Neuronal stem cell (in vitro differentiated cells): ENCODE measurements around the gene USP17L24. TPM values are rescaled to one million over a fixed set of nuclear protein-coding genes. Genes with fewer than 3 reads are reported as not detected.
"Not testable (repeated sequence)": the region's sequence is repeated elsewhere in the genome, so short reads cannot be mapped to it uniquely, and the experiment has no call there.

Source experiments
- DNase-seq: peaks from one replicate; pipeline ENCODE4 v3.0.0-alpha.2; 2013; ENCODE audit warnings: low spot score
- H2AFZ ChIP-seq: one replicate; pipeline ENCODE4 v1.6.1; 2013; ENCODE audit warnings: mild to moderate bottlenecking, low read length, inconsistent platforms
- H2AK5ac ChIP-seq: 2 replicates; pipeline ENCODE4 v1.6.1; 2013; ENCODE audit warnings: low read depth, mild to moderate bottlenecking, inconsistent platforms, low read length, moderate library complexity, mixed read lengths
- H2BK120ac ChIP-seq: 2 replicates; pipeline ENCODE4 v1.6.1; 2013; ENCODE audit warnings: low read depth, mild to moderate bottlenecking, inconsistent platforms, low read length, moderate library complexity, mixed read lengths
- H2BK12ac ChIP-seq: one replicate; pipeline ENCODE4 v1.6.1; 2013; ENCODE audit warnings: low read length, inconsistent platforms
- H2BK15ac ChIP-seq: 2 replicates; pipeline ENCODE4 v1.6.1; 2013; ENCODE audit warnings: mild to moderate bottlenecking, low read length, inconsistent platforms, mixed read lengths
- H2BK5ac ChIP-seq: one replicate; pipeline ENCODE4 v1.6.1; 2013; ENCODE audit warnings: inconsistent platforms, mild to moderate bottlenecking, low read length, moderate library complexity
- H3K14ac ChIP-seq: one replicate; pipeline ENCODE4 v1.6.1; 2013; ENCODE audit warnings: low read length, inconsistent platforms
- H3K18ac ChIP-seq: 2 replicates; pipeline ENCODE4 v1.6.1; 2013; ENCODE audit warnings: low read length, inconsistent platforms
- H3K23ac ChIP-seq: 2 replicates; pipeline ENCODE4 v1.6.1; 2013; ENCODE audit warnings: low read depth, mild to moderate bottlenecking, mixed read lengths, low read length, inconsistent platforms; ENCODE audit not compliant: poor library complexity
- H3K27ac ChIP-seq: replicated peaks from 3 replicates; pipeline ENCODE4 v1.5.1; 2013; ENCODE audit warnings: low read length, inconsistent platforms
- H3K27me3 ChIP-seq, 3 experiments: 2 replicates each; pipeline ENCODE4 v1.6.1; 2013; ENCODE audit warnings: low read length in 3 of 3, mild to moderate bottlenecking in 2 of 3, inconsistent platforms in 1 of 3, low read depth in 1 of 3, mixed read lengths in 1 of 3, moderate library complexity in 1 of 3; ENCODE audit not compliant: control insufficient read depth in 3 of 3, insufficient read depth in 3 of 3
- H3K36me3 ChIP-seq, 2 donors: replicated peaks in 1 of 2; 2 replicates each; pipeline ENCODE4 v1.6.1; 2013; ENCODE audit warnings: low read length in 2 of 2; ENCODE audit not compliant: control insufficient read depth in 2 of 2, insufficient read depth in 2 of 2
- H3K4ac ChIP-seq: 2 replicates; pipeline ENCODE4 v1.6.1; 2013; ENCODE audit warnings: inconsistent platforms, mild to moderate bottlenecking, low read length, moderate library complexity
- H3K4me1 ChIP-seq, 2 donors: 1 replicate in 1 of 2; 2 replicates in 1 of 2; pipeline ENCODE4 v1.6.1; 2013; ENCODE audit warnings: low read length in 2 of 2, low read depth in 1 of 2; ENCODE audit not compliant: control insufficient read depth in 2 of 2, insufficient read depth in 1 of 2
- H3K4me2 ChIP-seq: one replicate; pipeline ENCODE4 v1.6.1; 2013; ENCODE audit warnings: mild to moderate bottlenecking, low read length, inconsistent platforms; ENCODE audit not compliant: insufficient read depth, poor library complexity, severe bottlenecking
- H3K4me3 ChIP-seq, 2 donors: 2 replicates each; pipeline ENCODE4 v1.5.1; 2013; ENCODE audit warnings: low read length in 2 of 2, mild to moderate bottlenecking in 2 of 2, inconsistent platforms in 1 of 2, moderate library complexity in 1 of 2
- H3K79me1 ChIP-seq: one replicate; pipeline ENCODE4 v1.6.1; 2013; ENCODE audit warnings: low read depth, mild to moderate bottlenecking, inconsistent platforms, low read length, moderate library complexity
- H3K9ac ChIP-seq: one replicate; pipeline ENCODE4 v1.6.1; 2013; ENCODE audit warnings: mild to moderate bottlenecking, low read depth, low read length, inconsistent platforms; ENCODE audit not compliant: poor library complexity
- H3K9me3 ChIP-seq, 2 donors: replicated peaks in 1 of 2; 2 replicates each; pipeline versions ENCODE3 to v1.6.1; 2013; ENCODE audit warnings: low read length in 2 of 2, mild to moderate bottlenecking in 2 of 2, inconsistent platforms in 1 of 2, low read depth in 1 of 2, mixed read lengths in 1 of 2, moderate library complexity in 1 of 2; ENCODE audit not compliant: control insufficient read depth in 2 of 2, insufficient read depth in 1 of 2
- H4K8ac ChIP-seq: one replicate; pipeline ENCODE4 v1.6.1; 2013; ENCODE audit warnings: low read depth, mild to moderate bottlenecking, inconsistent platforms, low read length, moderate library complexity
- H4K91ac ChIP-seq: one replicate; pipeline ENCODE4 v1.6.1; 2013; ENCODE audit warnings: low read length, low read depth, mild to moderate bottlenecking, inconsistent platforms; ENCODE audit not compliant: poor library complexity
- WGBS, 2 donors: extraction: QIAGEN DNeasy Blood & Tissue Kit; methylation state at CpG; one replicate each; pipeline ENCODE4 v1.1.7; 2013; ENCODE audit warnings: missing lambda C conversion rate in 2 of 2, mixed read lengths in 1 of 2; ENCODE audit not compliant: insufficient read length in 2 of 2, insufficient replicate concordance in 1 of 2; ENCODE audit errors: extremely low coverage in 2 of 2; 5-methylcytosine and 5-hydroxymethylcytosine counted together
- polyA plus RNA-seq, 2 experiments: library from polyadenylated mRNA; stranded (reverse); fragments of 200-250 nt; gene quantifications; one replicate each; pipeline ENCODE4 v1.2.3, GENCODE V29; 2013

USP17L24 gene, protein sequence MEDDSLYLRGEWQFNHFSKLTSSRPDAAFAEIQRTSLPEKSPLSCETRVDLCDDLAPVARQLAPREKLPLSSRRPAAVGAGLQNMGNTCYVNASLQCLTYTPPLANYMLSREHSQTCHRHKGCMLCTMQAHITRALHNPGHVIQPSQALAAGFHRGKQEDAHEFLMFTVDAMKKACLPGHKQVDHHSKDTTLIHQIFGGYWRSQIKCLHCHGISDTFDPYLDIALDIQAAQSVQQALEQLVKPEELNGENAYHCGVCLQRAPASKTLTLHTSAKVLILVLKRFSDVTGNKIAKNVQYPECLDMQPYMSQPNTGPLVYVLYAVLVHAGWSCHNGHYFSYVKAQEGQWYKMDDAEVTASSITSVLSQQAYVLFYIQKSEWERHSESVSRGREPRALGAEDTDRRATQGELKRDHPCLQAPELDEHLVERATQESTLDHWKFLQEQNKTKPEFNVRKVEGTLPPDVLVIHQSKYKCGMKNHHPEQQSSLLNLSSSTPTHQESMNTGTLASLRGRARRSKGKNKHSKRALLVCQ
- polyA plus RNA-seq (2013, experiment 1 of 2) = not detected
- polyA plus RNA-seq (2013, experiment 2 of 2) = not detected

DNA sequence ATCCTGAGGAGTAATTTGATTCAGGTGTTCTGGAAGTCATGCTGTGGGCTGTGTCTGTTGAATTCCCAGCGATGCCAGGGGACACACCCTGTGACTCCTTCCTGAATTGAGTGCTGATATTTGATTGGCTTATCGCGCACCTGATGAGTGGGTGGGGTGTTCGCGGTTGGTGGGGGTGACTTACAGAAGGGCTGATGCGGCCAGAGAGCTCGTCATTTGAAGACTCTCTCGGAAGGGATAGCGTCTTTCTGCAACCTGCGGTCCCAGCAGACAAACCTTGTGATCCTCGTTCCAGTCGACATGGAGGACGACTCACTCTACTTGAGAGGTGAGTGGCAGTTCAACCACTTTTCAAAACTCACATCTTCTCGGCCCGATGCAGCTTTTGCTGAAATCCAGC, at the start of gene USP17L24:
TSS of gene USP17L24 (plus strand) at position 301 of the 400 bp plus-strand sequence. CDS start at position 301, 0 bp downstream.
- not testable (repeated sequence) for H3K23ac ChIP-seq

DNA sequence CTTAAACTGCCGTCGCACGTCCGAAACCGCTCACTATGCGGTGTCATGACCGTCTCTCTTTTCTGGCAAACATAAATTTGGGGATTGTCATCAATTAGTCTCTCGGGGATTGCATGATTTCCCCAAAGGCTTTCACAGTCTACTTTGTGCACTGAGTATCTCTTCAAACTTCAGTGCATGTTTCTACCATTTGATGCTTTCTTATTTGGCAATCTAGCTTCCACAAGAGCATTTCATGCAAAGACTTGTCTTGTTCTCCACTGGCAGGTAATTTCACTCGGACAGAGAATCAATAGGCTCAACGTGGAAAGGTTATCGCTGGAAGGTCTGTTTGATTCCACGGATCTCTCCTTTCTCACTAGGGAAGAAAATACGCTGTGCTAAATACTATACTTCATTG, 774 bp upstream of the USP17L24 start:
- H3K36me3 ChIP-seq, H2AFZ ChIP-seq, H3K18ac ChIP-seq, H2BK12ac ChIP-seq, H3K27me3 ChIP-seq, H2BK5ac ChIP-seq, H3K4me3 ChIP-seq, H2BK120ac ChIP-seq, H2BK15ac ChIP-seq, H3K14ac ChIP-seq, H2AK5ac ChIP-seq, H3K9ac ChIP-seq, H3K4ac ChIP-seq, DNase-seq, H3K23ac ChIP-seq, H3K79me1 ChIP-seq, H3K9me3 ChIP-seq, H4K91ac ChIP-seq, H4K8ac ChIP-seq, H3K27ac ChIP-seq, H3K4me1 ChIP-seq, H3K4me2 ChIP-seq: not testable (repeated sequence)
- WGBS, 2 donors = no CpG with 5 or more reads among the region's 13 CpGs

More for the DNA sequence above, at the start of gene USP17L24:
- not testable (repeated sequence) for H3K27me3 ChIP-seq, H3K9me3 ChIP-seq, H2BK15ac ChIP-seq, H4K8ac ChIP-seq, H3K4me1 ChIP-seq, H3K36me3 ChIP-seq, H2BK12ac ChIP-seq, H3K18ac ChIP-seq, H3K4me2 ChIP-seq, H3K4me3 ChIP-seq, H3K9ac ChIP-seq, H2AFZ ChIP-seq, H2BK120ac ChIP-seq, H2BK5ac ChIP-seq, H3K79me1 ChIP-seq, DNase-seq, H2AK5ac ChIP-seq, H3K4ac ChIP-seq, H3K14ac ChIP-seq, H4K91ac ChIP-seq, H3K27ac ChIP-seq
- WGBS, 2 donors = no CpG with 5 or more reads among the region's 15 CpGs

DNA sequence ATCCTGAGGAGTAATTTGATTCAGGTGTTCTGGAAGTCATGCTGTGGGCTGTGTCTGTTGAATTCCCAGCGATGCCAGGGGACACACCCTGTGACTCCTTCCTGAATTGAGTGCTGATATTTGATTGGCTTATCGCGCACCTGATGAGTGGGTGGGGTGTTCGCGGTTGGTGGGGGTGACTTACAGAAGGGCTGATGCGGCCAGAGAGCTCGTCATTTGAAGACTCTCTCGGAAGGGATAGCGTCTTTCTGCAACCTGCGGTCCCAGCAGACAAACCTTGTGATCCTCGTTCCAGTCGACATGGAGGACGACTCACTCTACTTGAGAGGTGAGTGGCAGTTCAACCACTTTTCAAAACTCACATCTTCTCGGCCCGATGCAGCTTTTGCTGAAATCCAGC, 4.6 kb downstream of the USP17L24 start, which contains the start of gene USP17L25:
TSS of gene USP17L25 (plus strand) at position 301 of the 400 bp plus-strand sequence. CDS start at position 301, 0 bp downstream.
- H3K18ac ChIP-seq, H3K4me1 ChIP-seq, H4K91ac ChIP-seq, H3K23ac ChIP-seq, H3K9me3 ChIP-seq, H2BK120ac ChIP-seq, H2AK5ac ChIP-seq, DNase-seq, H2BK15ac ChIP-seq, H3K9ac ChIP-seq, H3K79me1 ChIP-seq, H3K27me3 ChIP-seq, H4K8ac ChIP-seq, H2BK12ac ChIP-seq, H3K4me2 ChIP-seq, H3K14ac ChIP-seq, H3K27ac ChIP-seq, H3K4me3 ChIP-seq, H3K36me3 ChIP-seq, H3K4ac ChIP-seq, H2AFZ ChIP-seq, H2BK5ac ChIP-seq: not testable (repeated sequence)
- WGBS, 2 donors = no CpG with 5 or more reads among the region's 15 CpGs

DNA sequence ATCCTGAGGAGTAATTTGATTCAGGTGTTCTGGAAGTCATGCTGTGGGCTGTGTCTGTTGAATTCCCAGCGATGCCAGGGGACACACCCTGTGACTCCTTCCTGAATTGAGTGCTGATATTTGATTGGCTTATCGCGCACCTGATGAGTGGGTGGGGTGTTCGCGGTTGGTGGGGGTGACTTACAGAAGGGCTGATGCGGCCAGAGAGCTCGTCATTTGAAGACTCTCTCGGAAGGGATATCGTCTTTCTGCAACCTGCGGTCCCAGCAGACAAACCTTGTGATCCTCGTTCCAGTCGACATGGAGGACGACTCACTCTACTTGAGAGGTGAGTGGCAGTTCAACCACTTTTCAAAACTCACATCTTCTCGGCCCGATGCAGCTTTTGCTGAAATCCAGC, 9.4 kb downstream of the USP17L24 start, which contains the start of gene USP17L26:
TSS of gene USP17L26 (plus strand) at position 301 of the 400 bp plus-strand sequence. CDS start at position 301, 0 bp downstream.
- not testable (repeated sequence) for H3K27ac ChIP-seq, H4K91ac ChIP-seq, H3K14ac ChIP-seq, H3K4me1 ChIP-seq, H4K8ac ChIP-seq, H3K79me1 ChIP-seq, H3K23ac ChIP-seq, H2BK15ac ChIP-seq, H3K9ac ChIP-seq, H3K4me2 ChIP-seq, H2AFZ ChIP-seq, H3K9me3 ChIP-seq, H2BK5ac ChIP-seq, H2BK120ac ChIP-seq, H3K4me3 ChIP-seq, H3K4ac ChIP-seq, H3K27me3 ChIP-seq, H2BK12ac ChIP-seq, H3K18ac ChIP-seq, H3K36me3 ChIP-seq, DNase-seq, H2AK5ac ChIP-seq
- WGBS, 2 donors = no CpG with 5 or more reads among the region's 15 CpGs
